ENCODE results near the gene RERGL.

DNA sequence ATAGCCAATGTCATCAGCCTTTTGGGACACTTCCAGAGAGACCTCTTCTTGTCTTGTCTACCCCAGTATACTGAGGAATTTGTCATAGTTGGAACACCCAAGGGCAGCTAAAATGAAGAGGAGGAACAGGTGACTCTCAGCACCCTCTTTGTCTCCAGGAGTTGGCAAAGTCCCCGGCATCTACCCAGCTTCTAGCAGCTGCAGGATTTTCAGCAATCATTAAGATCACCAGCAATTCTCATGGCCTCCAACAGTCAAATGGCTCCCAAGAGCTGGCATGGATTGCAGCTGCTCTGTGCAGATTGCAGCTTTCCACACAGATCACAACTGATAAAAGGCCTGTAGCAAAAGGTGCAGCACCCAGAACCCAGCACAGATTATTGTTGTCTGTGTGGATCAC, 32.9 kb downstream of the RERGL start:
- TF ChIP-seq, protein P1, sequence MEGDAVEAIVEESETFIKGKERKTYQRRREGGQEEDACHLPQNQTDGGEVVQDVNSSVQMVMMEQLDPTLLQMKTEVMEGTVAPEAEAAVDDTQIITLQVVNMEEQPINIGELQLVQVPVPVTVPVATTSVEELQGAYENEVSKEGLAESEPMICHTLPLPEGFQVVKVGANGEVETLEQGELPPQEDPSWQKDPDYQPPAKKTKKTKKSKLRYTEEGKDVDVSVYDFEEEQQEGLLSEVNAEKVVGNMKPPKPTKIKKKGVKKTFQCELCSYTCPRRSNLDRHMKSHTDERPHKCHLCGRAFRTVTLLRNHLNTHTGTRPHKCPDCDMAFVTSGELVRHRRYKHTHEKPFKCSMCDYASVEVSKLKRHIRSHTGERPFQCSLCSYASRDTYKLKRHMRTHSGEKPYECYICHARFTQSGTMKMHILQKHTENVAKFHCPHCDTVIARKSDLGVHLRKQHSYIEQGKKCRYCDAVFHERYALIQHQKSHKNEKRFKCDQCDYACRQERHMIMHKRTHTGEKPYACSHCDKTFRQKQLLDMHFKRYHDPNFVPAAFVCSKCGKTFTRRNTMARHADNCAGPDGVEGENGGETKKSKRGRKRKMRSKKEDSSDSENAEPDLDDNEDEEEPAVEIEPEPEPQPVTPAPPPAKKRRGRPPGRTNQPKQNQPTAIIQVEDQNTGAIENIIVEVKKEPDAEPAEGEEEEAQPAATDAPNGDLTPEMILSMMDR (IDR thresholded peaks at IDR 0.05; ENCODE audit: low read depth, low read length), result no peak
- TF ChIP-seq EZH2phosphoT487 (IDR thresholded peaks at IDR 0.05; ENCODE audit: low read depth), result no peak
